Measurements from ENCODE around the gene USP10.

USP10 gene

GRCh38 chr16:84811529-84811928, 111.7 kb downstream of the USP10 start:
- DNase-seq = no peak

GRCh38 chr16:84813141-84813934, 113.5 kb downstream of the USP10 start:
- no peak for DNase-seq

- no peak for DNase-seq
These were observed 115.7 kb downstream of the USP10 start for GRCh38 chr16:84815462-84815861.

- no peak for DNase-seq
These were observed 116.2 kb downstream of the USP10 start for GRCh38 chr16:84816023-84816422.

- DNase-seq = no peak
These were observed 116.7 kb downstream of the USP10 start for GRCh38 chr16:84816485-84816884.

- no peak for DNase-seq
These were observed 117.4 kb downstream of the USP10 start for GRCh38 chr16:84817206-84817605.

- no peak for DNase-seq
These were observed 117.8 kb downstream of the USP10 start for GRCh38 chr16:84817613-84818012.

GRCh38 chr16:84818133-84818532, 118.3 kb downstream of the USP10 start:
- no peak for DNase-seq

GRCh38 chr16:84818989-84819643, 119.3 kb downstream of the USP10 start:
- DNase-seq = no peak

- DNase-seq = peak; percentile 88
These were observed 120.0 kb downstream of the USP10 start, which contains the start of gene CRISPLD2 for GRCh38 chr16:84819644-84820304. Gene CRISPLD2, plus strand, starts transcription at chr16:84819985. Its CDS starts 18,511 bp downstream, at chr16:84838496.

GRCh38 chr16:84820305-84820684, 120.5 kb downstream of the USP10 start:
- DNase-seq = no peak

- DNase-seq = no peak
These were observed 121.0 kb downstream of the USP10 start for GRCh38 chr16:84820771-84821170.

- DNase-seq = no peak
These were observed 121.4 kb downstream of the USP10 start for GRCh38 chr16:84821179-84821578.

GRCh38 chr16:84821728-84822689, 122.2 kb downstream of the USP10 start:
- DNase-seq = no peak

GRCh38 chr16:84822990-84823389, 123.2 kb downstream of the USP10 start:
- no peak for DNase-seq

- no peak for DNase-seq
These were observed 123.7 kb downstream of the USP10 start for GRCh38 chr16:84823484-84823883.

- DNase-seq = no peak
These were observed 124.1 kb downstream of the USP10 start for GRCh38 chr16:84823926-84824325.

- no peak for DNase-seq
These were observed 126.2 kb downstream of the USP10 start for GRCh38 chr16:84825896-84826557.

GRCh38 chr16:84826558-84826941, 126.8 kb downstream of the USP10 start:
- DNase-seq = no peak

GRCh38 chr16:84827131-84827574, 127.4 kb downstream of the USP10 start:
- DNase-seq = no peak

- no peak for DNase-seq
These were observed 128.1 kb downstream of the USP10 start for GRCh38 chr16:84827897-84828296.

GRCh38 chr16:84828322-84828721, 128.5 kb downstream of the USP10 start:
- DNase-seq = no peak

Measured in CD4-positive, alpha-beta T cell treated with Interleukin-17A for 1 hour (primary cell).